Activated naive CD4-positive, alpha-beta T cell treated with anti-CD3 and anti-CD28 coated beads, Interleukin-2, amount 50 U/mL, for 16 hours (primary cell): Measurements from ENCODE around the gene RANGRF.

Experiments used
- DNase-seq: peaks from one replicate; pipeline ENCODE4 v3.0.0-alpha.2; 2020

The RANGRF gene

GRCh38 chr17:8274816-8275215 is 13.7 kb upstream of the RANGRF start:
- DNase-seq: no peak

DNA sequence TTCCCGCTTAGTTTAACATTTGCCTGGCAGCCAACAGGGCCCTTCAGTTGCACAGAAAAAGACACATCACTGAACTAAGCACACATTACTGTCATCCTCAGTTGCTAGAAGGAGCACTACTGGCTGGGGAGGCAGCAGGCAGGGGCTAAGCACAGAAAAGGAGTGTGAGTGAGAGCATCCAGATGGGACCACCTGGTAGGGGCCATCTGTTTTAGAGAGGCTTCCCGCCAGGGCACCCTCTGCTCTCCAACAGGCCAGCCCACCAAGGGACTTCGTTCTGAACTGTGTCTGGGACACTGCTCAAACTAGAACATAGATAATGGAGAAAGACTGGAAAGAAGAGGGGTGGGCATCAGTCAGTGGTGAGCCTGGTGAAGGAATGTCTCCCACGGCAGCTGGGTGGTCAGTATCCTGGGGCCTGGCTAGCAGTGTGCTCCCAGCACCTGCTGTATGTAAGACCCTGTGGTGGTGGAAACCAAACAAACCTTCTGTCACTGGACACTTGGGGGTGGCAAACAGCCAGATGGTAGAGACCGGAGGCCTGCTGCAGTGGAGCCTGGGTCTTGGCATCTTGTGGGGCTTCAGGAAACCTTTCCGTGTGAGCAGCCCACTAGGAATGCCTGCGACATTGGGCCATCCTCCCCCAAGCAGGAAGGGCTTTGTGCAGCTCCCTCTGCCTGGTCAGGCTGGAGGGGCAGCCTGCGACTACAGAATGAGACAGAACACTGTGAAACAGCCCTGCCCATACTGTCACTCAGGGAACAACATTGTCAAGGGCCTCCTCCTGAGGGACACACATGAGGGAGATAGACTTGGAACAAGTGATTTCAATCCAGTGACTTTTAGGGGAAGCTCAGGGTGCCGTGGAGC is 12.8 kb upstream of the RANGRF start:
- no peak for DNase-seq

GRCh38 chr17:8277317-8277716 is 11.2 kb upstream of the RANGRF start:
- no peak for DNase-seq

DNA sequence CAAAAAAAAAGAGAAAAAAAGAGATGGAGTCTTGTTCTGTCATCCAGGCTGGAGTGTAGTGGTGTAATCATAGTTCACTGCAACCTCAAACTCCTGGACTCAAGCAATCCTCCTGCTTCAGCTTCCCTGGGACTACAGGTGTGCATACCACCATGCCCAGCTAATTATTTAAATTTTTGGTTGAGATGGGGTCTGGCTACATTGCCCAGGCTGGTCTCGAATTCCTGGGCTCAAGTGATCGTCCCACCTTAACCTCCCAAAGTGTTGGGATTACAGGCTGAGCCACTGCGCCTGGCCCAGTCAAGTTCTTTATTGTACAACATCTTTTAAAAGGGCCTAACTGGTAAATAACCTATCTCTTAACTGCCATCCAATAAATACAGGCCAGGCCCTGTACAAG is 6.1 kb upstream of the RANGRF start:
- no peak for DNase-seq

GRCh38 chr17:8283356-8283755 is 5.1 kb upstream of the RANGRF start:
- DNase-seq: no peak

DNA sequence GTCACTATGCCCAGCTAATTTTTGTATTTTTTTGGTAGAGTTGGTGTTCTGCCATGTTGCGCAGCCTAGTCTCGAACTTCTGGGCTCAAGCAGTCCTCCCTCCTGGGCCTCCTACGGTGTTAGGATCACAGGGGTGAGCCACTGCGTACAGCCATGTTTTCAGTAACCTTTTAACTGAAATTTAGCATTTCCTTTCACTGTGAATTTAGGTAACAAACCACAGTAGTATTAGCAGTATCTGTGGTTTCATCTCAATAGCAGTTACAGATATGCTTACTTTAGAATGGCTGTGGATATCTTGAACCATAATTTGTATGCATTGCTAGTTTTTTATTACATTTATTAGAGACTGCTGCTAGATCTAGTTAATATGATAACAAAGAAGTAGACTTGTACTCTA is 4.3 kb upstream of the RANGRF start:
- no peak for DNase-seq

DNA sequence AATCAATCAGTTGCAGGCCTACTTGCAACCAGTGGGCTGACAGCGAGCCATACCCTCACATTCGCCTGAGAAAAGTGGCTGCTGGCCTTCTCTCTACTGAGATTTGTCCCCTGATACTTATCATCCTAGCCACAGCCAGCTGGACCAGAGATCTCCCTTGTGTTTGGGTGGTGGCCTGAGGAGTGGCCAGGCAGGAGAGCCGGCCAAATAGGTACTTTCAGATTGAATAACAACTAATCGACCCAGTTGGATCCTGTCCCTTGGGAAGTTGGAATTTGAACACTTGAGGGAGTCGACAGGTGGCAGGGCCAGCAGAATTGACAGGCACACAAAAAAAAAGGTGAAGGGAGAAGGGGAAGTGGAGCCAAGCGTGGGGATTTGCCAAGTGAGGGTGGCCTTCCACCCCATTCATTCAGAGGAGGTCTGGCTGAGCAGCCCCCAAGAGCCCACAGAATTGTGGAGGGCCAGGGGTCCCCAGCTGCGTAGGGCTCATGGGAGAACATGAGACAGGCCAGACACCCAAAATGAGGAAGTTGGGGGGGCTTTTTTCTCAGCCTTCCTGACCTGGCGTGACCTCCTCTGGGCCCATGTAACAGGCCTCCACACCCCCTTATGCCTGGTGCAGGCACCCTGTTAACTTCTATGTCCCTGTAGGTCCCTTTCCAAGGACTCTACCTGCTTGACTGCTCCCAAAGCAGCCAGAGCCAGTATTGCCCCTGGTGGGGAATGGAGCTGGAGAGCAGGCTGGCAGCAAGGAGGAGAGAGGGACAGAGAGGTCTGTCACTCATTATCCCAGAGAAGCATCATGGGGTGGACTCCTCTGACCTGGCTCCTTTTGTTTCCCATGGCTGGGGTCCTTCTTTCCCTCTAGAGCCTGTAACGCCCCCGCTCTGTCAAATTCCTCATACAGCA is 2.9 kb upstream of the RANGRF start:
- DNase-seq: no peak

GRCh38 chr17:8287651-8288335 is 677 bp upstream of the RANGRF start:
- no peak for DNase-seq

DNA sequence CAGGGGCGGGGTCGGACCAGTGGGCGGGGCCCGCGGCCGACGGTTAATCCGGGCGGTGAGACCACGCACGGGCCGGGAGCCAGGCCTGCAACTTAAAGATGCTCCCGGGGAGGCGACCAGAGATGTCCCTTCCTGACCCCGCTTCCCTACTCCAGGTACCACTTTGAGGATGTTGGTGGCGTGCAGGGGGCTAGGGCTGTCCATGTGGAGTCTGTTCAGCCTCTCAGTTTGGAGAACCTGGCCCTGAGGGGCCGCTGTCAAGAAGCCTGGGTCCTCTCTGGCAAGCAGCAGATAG is 580 bp downstream of the RANGRF start:
- DNase-seq: no peak

DNA sequence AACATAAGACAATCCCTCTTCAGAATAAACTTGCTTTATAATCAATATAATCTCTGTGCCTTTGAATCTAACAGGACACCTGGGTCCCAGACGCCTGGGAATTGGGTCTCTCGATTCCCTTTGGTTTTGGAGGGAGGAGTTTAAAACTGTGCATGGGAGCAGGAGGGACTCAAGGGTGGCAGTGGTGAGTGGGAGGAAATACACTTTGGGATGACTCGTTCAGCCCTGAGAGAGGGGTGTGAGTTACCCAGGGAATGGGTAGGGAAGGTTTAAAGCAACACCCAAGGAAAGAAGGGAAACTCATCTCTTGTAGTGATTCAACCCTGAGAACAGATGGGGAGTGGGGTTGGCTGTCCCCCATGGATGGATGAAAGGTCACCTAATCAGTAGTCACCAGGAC is 1.6 kb downstream of the RANGRF start:
- no peak for DNase-seq

GRCh38 chr17:8292639-8293395 is 4.3 kb downstream of the RANGRF start:
- no peak for DNase-seq

GRCh38 chr17:8294361-8294760 is 5.9 kb downstream of the RANGRF start:
- no peak for DNase-seq

GRCh38 chr17:8294814-8295316 is 6.4 kb downstream of the RANGRF start:
- no peak for DNase-seq

DNA sequence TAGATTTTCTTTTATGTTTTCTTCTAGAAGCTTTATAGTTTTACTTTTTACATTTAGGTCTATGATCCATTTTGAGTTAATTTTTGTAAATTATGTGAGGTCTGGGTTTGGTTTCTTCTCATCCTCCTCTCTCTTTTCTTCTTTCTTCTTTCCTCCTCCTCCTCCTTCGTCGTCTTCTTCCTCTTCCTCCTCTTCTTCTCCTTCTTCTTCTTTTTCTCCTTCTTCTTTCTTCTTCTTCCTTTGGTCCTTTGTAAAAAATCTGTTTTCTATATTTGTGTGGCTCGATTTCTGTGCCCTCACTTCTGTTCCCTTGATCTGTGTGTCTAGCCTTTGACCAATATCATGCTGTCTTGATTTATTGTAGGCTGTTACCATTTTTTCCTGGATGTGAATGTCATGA is 11.8 kb downstream of the RANGRF start:
- DNase-seq: no peak

- DNase-seq: peak; percentile 59
Observed at GRCh38 chr17:8300627-8301242, 12.3 kb downstream of the RANGRF start.

DNA sequence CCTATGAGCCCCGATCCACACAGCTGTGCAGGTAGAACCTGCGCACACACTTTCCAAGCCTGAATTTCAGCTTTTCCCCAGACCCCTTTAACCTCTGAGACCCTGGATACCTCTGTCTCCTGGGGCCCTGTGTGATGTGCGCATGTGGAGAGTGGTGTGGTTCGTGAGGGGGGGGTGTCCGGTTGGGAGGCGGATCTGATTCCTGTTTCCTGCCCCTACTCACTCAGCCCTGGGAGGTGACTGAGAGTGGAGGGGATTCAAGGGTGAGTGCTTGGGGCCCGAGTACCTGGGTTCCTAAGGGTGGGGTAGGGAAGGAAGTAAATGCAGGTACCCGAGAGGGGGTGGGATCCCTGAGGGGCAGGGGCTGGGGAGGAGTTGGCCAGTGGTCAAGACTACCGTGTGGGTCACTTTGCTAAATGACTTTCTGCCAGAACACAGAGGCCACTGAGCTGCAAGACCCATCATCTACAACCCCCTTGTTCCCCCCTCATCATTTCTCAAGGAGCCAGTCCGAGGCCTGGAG is 22.2 kb downstream of the RANGRF start:
- no peak for DNase-seq

- DNase-seq: no peak
Observed at GRCh38 chr17:8311131-8311790, 22.8 kb downstream of the RANGRF start.

DNA sequence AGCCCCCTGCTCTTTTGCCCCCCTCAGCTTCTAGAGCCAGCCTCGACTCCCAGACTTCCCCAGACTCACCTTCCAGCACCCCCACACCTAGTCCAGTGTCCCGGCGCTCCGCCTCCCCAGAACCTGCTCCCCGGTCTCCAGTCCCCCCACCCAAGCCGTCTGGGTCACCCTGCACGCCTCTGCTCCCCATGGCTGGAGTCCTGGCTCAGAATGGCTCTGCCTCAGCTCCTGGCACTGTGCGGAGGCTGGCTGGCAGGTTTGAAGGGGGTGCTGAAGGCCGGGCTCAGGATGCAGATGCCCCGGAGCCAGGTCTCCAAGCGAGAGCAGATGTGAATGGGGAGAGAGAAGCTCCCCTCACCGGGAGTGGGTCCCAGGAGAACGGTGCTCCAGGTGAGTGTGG is 23.8 kb downstream of the RANGRF start:
- DNase-seq: no peak

DNA sequence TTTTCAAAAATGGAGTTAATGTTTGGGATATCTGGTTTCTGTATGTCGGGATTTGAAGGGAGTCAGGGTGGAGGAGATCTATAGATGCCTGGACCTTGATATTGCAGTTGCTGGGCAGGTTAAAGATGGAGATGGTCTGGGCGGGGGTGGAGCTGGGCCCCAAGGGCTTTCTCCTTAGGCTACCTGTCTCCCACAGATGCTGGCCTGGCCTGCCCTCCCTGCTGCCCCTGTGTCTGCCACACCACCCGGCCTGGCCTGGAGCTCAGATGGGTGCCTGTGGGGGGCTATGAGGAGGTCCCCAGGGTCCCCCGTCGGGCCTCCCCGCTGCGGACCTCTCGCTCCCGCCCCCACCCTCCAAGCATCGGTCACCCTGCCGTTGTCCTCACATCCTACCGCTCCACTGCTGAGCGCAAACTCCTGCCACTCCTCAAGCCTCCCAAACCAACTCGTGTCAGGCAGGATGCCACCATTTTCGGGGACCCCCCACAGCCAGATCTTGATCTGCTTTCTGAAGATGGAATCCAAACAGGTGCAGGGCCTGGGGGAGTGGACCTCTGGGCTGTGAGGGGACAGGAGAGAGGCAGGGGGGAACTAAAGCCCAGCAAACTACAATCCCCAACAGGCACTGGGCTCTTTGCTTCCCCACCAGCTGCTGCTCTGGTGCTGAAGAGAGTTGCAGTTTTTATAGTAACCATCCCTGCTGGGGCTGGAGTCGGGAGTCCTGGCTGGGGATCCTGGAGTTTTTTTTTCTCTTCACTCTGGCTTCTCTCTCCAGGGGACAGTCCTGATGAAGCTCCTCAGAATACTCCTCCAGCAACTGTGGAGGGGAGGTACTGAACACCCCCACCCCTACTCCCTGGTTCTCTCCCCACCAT is 24.5 kb downstream of the RANGRF start:
- DNase-seq: no peak
